Glomerular endothelial cell (primary cell): ENCODE measurements around the gene ATF7. TPM values are rescaled to one million over a fixed set of nuclear protein-coding genes. Genes with fewer than 3 reads are reported as not detected.

Experiments used
- DNase-seq: peaks from one replicate; pipeline ENCODE4 v3.0.0-alpha.2; 2011; ENCODE audit warnings: low read depth, low spot score; ENCODE audit errors: extremely low read depth
- total RNA-seq: library from RNA; depleted of rRNA; stranded (reverse); fragments of >200 nt; gene quantifications from 2 replicates; pipeline ENCODE4 v1.2.3, GENCODE V29; 2015

Gene ATF7
- total RNA-seq, 1 donor from 2014 or later, result 32.4 TPM

DNA sequence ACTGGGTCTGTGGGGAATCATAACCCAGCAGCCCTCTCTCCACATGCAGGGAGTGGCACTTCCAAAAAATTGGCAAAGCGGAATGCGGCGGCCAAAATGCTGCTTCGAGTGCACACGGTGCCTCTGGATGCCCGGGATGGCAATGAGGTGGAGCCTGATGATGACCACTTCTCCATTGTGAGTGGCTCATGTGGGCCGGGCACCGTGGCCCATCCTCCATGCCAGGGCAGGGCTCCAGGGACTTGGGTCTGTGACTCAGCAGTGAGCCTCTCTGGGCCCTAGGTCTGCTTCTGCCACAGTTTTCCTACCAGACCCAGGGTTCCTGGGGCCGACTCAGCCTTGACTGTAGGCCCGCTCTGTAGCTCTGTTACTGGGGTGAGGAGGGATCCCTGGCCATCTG is 121.1 kb downstream of the ATF7 start:
- no peak for DNase-seq

GRCh38 chr12:53504004-53504920 is 121.9 kb downstream of the ATF7 start:
- DNase-seq, result no peak

GRCh38 chr12:53502983-53503728 is 123.0 kb downstream of the ATF7 start:
- DNase-seq, result no peak

- no peak for DNase-seq
Observed at GRCh38 chr12:53502331-53502730, 123.9 kb downstream of the ATF7 start.

GRCh38 chr12:53501615-53502181 is 124.5 kb downstream of the ATF7 start:
- no peak for DNase-seq

DNA sequence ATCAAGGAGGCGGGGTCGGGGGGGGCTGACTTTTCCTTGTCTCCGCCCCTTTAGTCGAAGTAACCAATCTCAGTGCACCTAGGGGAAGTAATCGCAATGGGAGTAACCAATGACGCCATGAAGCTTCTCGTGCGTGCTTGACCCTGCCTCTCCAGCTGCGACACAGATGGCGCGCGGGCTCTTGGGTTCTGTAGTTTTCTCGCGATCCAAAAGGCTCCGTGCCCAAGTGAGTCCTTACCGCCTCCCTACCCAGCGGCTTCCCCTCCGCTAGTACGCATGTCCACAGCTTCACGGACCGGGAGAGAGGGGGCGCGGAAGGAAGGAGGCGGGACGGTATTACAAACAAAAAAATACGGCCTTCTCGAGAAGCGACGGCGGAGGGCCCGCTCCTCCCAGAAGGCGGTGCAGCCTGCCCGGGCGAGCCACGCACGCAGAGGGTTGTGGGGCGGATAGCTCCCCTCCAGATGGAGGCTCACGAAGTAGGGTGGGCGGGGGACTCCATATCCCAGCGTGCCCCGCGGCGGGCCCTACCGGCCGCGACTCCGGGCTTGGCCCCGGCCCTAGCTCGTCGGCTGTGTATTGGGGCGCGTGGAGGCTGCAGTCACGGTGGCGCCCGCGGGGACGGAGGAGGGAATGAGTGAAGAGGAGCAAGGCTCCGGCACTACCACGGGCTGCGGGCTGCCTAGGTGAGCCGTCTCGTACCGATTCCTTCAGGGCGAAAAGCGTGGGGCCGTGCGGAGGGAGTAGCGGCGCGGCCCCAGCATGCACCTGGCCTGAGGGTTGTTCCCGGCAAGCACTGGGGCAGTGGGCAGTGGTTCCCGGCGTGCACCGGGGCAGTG is 125.2 kb downstream of the ATF7 start, which contains the start of gene TARBP2:
Gene TARBP2 (plus strand): TSS at position 508 of the 839 bp plus-strand sequence. CDS start 126 bp downstream, at position 634.
- DNase-seq, result peak; percentile 98

GRCh38 chr12:53500142-53500775 is 125.9 kb downstream of the ATF7 start:
- DNase-seq, result no peak

DNA sequence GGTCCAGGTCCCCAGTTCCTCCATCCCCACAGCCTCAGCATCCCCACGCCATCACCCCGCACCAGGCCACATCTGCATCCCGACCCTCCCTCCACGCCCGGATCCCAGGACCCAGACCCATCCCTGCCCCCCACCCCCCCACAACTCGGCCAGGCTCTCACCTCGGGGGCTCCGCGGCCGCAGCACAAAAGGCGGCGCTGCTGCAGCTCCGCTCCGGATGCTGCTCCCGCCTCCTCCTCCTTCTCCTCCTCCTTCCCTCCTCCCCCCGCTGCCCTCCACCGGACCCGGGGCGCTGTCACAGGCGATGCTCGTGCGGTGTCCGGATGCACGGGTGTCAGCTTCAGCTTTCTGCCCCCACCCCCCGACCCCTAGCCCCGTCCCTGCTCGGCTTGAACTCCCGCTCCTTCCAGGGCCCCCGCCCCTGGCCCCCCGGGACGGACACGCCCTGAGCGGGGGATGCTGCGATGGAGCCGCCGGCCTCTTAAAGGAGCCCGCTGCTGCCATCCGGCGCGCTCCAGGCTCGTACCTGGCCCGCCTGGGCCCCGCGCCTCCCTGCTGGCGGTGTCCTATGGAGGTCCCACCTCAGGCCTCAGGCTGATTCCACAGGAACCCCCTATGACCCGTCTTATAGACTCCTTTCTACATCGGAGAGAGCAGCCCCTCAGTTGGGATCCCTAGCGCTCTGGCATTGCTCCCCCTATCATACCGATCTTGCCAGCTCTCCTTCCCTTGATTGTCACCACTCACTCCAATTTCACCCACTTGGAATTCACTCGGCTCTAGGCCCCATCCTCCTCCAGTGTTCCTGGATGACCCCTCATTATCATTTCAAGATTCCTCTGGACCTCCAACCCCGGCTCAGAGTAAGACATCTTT is 126.7 kb downstream of the ATF7 start, which contains the start of gene MAP3K12:
Gene MAP3K12 (minus strand): TSS at position 193 of the 876 bp plus-strand sequence. CDS start 12,067 bp downstream, outside the sequence.
- DNase-seq, result no peak

GRCh38 chr12:53498235-53498630 is 127.9 kb downstream of the ATF7 start:
- DNase-seq, result no peak

- no peak for DNase-seq
Observed at GRCh38 chr12:53497461-53497860, 128.7 kb downstream of the ATF7 start.

DNA sequence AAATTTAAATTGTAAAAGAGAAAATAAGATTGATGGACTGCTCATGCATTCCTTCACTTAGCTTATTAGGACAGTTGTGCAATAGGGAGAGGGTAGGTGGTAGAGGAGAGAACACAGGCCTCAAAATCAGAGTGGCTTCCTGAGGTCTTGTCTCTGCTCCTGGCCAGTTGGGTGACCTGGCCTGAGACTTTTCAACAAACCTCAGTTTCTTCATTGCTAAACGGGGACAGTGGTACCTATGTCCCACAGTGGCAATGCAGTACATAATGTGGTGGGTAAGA is 129.5 kb downstream of the ATF7 start:
- no peak for DNase-seq

- no peak for DNase-seq
Observed at GRCh38 chr12:53495903-53496751, 130.1 kb downstream of the ATF7 start.

DNA sequence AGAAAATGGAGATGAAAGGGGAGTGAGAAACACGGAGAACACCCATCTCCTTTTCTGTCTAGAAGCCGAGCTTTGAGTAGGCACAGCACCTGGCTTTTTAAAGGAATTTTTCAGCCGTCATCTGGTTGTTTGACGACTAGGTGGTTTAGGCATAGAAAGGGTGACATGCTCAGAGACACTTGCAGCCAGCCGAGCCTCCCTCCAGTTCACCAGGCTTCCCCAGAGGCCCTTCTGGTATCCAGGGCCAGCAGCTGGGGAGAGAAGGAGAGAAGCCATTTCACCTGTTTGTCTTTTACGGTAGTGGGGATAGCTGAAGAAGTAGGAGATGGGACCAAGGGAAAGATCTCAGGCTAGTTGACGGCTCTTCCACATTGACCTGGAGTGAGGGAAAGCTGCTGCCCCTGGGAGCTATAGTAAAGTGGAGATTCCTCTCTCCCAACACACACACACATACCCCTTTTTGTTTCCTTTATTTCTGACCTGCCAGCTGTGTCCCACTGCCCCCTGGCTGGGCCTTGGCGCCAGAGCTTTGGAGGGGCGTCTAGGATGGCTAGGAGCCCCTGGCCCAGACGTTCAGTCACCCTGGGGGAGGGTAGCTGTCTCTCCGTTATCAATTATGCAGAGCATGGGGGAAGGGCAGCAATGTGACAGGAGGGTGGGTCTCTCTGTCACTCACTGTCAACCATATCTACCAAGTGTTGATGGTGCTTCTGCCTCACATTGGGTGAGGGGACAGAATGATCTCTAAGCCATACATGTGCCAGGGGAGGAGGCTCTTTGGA is 132.4 kb downstream of the ATF7 start:
- no peak for DNase-seq

DNA sequence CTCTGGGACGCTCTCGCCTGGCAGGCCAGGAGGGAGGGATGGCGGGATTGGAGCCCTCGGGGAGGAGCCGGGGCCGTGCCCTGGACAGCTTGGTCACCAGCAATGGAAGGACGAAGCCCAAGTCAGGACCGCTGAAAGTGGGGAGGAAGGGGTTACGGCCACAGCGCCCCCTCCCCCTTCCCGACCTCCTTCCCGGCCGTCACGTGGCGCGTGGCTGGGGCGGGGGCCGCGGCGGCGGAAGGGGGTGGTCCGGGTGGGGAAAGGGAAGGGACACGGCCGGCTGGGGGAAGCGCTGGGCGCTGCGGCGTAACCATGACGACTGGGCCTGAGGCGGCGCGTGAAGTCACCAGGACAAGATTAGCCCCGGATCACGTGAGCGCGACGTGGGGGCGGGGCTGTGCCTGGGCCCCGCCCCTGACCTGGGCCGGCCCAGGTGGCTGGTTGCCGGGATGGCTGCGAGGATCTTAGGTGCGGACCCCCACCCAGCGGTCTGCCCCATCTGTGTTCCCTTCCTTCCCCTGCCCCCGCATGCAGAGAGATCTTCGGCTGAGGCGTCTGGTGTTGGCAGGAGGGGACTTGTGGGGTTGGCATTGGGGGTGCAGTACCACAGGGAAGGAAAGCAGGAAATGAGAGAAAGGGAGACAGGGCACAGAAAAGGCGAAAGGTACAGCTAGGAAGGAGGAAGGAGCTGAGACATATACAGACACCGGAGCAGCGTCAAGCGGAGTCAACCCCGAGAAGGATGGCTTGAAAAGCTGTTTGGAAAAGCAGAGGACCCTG is 133.2 kb downstream of the ATF7 start:
- DNase-seq, result no peak

DNA sequence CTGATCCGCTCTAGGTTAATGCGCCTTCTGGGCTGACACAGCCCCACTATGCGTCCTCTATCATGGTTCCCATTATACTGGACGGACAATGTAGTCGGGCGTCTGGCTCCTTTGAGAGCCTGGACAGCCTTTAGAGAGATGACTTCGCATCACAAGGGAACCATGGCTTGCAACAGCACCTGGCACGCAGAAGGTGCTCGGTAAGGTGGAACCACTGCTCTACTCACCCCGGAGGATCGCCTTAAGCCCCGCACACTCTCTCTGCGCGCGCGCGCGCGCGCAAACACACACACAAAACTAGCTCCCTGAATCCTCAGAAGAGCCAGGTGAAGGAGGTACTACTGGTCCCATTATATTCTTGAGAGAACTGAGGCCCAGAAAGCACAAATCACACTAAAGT is 134.0 kb downstream of the ATF7 start:
- no peak for DNase-seq

DNA sequence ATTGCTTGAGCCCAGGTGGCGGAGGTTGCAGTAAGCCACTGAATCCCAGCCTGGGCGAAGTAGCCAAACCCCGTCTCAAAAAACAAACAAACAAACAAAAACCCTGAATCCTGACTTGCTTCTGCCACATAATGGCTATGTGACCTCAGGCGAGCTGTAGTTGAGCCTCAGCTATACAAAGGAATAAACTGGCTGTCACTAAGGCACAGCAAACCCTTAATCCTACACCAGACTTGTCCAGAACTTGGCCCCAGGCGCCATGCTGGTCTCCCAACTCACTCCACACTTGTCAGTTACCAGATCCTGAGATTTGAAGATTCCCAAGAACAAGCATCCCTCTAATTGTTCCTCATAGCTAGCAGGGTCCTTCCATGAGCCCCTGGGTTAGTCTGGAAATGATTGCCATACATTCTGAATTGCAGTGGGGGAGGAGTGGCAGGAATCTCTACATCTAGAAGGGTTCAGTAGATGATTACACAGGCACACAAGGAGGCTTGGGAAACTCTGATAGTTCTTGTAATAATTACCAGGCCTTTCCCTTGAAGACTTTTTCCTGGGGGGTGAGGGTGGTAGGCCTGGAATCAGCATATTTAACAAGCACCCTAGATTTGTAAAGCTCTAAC is 136.8 kb downstream of the ATF7 start:
- DNase-seq, result no peak
